GM23338 (cell line): ENCODE measurements around the gene ZBTB34. TPM values are rescaled to one million over a fixed set of nuclear protein-coding genes. Genes with fewer than 3 reads are reported as not detected.
A peak's percentile ranks its signal among the peaks of the same experiment; 100 is the strongest.

ENCODE experiments used
- ATAC-seq: fragments of 200-7000 bp; cut with Tn5 transposase; 3 replicates; pipeline ENCODE4 v1.9.1; 2020
- DNase-seq: peaks from one replicate; pipeline ENCODE4 v3.0.0-alpha.2; 2015; ENCODE audit warnings: low spot score
- H2AFZ ChIP-seq: fragments of 200-600 bp; sonication (generic); 2 replicates; pipeline ENCODE4 v1.8.0; 2016; ENCODE audit warnings: antibody characterized with exemption, mild to moderate bottlenecking, moderate library complexity
- H3F3A ChIP-seq: fragments of 200-600 bp; sonication (generic); replicated peaks from 2 replicates; pipeline ENCODE4 v1.8.0; 2017; ENCODE audit warnings: antibody characterized with exemption, mixed run types, low read depth
- H3K27ac ChIP-seq: fragments of 200-600 bp; sonication (generic); 2 replicates; pipeline ENCODE4 v1.6.1; 2016; ENCODE audit warnings: low read depth
- H3K27me3 ChIP-seq: fragments of 200-600 bp; sonication (generic); 2 replicates; pipeline ENCODE4 v1.8.0; 2016; ENCODE audit warnings: mild to moderate bottlenecking, mixed run types, moderate library complexity; ENCODE audit not compliant: insufficient read depth
- H3K36me3 ChIP-seq: fragments of 200-600 bp; sonication (generic); 2 replicates; pipeline ENCODE4 v1.8.0; 2016; ENCODE audit warnings: mild to moderate bottlenecking; ENCODE audit not compliant: insufficient read depth
- H3K4me1 ChIP-seq: fragments of 200-600 bp; sonication (generic); 2 replicates; pipeline ENCODE4 v1.8.0; 2016; ENCODE audit warnings: mild to moderate bottlenecking, moderate library complexity; ENCODE audit not compliant: insufficient read depth
- H3K4me2 ChIP-seq: fragments of 200-600 bp; sonication (generic); 2 replicates; pipeline ENCODE4 v1.7.1; 2017; ENCODE audit warnings: mixed run types
- H3K4me3 ChIP-seq: fragments of 200-600 bp; sonication (generic); 2 replicates; pipeline ENCODE4 v1.6.1; 2016; ENCODE audit warnings: mixed run types
- H3K79me2 ChIP-seq: fragments of 200-600 bp; sonication (generic); replicated peaks from 2 replicates; pipeline ENCODE4 v1.8.0; 2017; ENCODE audit warnings: mild to moderate bottlenecking; ENCODE audit not compliant: insufficient read depth
- H3K9me2 ChIP-seq: fragments of 200-600 bp; sonication (generic); 2 replicates; pipeline ENCODE4 v1.8.0; 2017; ENCODE audit not compliant: insufficient read depth
- H4K20me1 ChIP-seq: fragments of 200-600 bp; sonication (generic); replicated peaks from 2 replicates; pipeline ENCODE4 v1.8.0; 2017; ENCODE audit warnings: mild to moderate bottlenecking; ENCODE audit not compliant: insufficient read depth
- H3K27ac Mint-ChIP-seq: 2 replicates; pipeline ENCODE4 v1.8.0; 2020; ENCODE audit warnings: inconsistent platforms, mild to moderate bottlenecking, moderate library complexity, mixed read lengths
- H3K27me3 Mint-ChIP-seq: 3 replicates; pipeline ENCODE4 v1.8.0; 2022; ENCODE audit warnings: low read depth, mild to moderate bottlenecking, moderate library complexity, mixed read lengths, inconsistent platforms; ENCODE audit not compliant: insufficient read depth, poor library complexity
- H3K36me3 Mint-ChIP-seq: 3 replicates; pipeline ENCODE4 v1.8.0; 2021; ENCODE audit warnings: low read depth, mild to moderate bottlenecking, inconsistent platforms, moderate library complexity, mixed read lengths
- H3K4me1 Mint-ChIP-seq: 3 replicates; pipeline ENCODE4 v1.8.0; 2020; ENCODE audit warnings: mild to moderate bottlenecking, inconsistent platforms, mixed read lengths
- H3K4me3 Mint-ChIP-seq: 3 replicates; pipeline ENCODE4 v1.8.0; 2021; ENCODE audit warnings: moderate library complexity, mild to moderate bottlenecking, inconsistent platforms, mixed read lengths
- H3K9me3 Mint-ChIP-seq: 3 replicates; pipeline ENCODE4 v1.8.0; 2020; ENCODE audit warnings: moderate library complexity, mild to moderate bottlenecking, inconsistent platforms, mixed read lengths
- ZNF114 ChIP-seq: fragments of 250-450 bp; sonication (Bioruptor Pico); IDR thresholded peaks from 2 replicates; pipeline ENCODE4 v1.5.0; 2020; ENCODE audit warnings: mild to moderate bottlenecking, moderate library complexity
- polyA plus RNA-seq: library from polyadenylated mRNA; unstranded; fragments of >200 nt; fragmentation: Nextera tagmentation; extraction: Ambion mirVana; gene quantifications from 2 replicates; pipeline ENCODE4 v1.2.1, GENCODE V29; 2016
- total RNA-seq: library from RNA; depleted of rRNA; stranded (reverse); fragments of >200 nt; shearing (Covaris generic); gene quantifications from 2 replicates; pipeline ENCODE4 v1.2.3, GENCODE V29; 2014; rRNA removed
- TF ChIP-seq, protein P1 (sequence below): IDR thresholded peaks from 2 replicates; pipeline ENCODE4 v1.6.1; 2016; ENCODE audit warnings: antibody characterized with exemption
- TF ChIP-seq, protein P2 (sequence below), 2 experiments: fragments of 200-600 bp in 1 of 2; sonication (generic) in 1 of 2; conservative IDR thresholded peaks; 2 replicates each; pipeline versions ENCODE4 v1.5.1 to v1.6.1; 2016 to 2017; ENCODE audit warnings: antibody characterized with exemption in 2 of 2, low read depth in 2 of 2, mild to moderate bottlenecking in 2 of 2, moderate library complexity in 1 of 2
- TF ChIP-seq, protein P3 (sequence below): IDR thresholded peaks from one replicate; pipeline ENCODE4 v1.6.1; 2018; ENCODE audit warnings: antibody characterized with exemption; ENCODE audit not compliant: unreplicated experiment

The ZBTB34 gene
- total and polyA plus RNA-seq, 2 experiments from 2014 or later: 6.4 to 21.9 TPM

DNA sequence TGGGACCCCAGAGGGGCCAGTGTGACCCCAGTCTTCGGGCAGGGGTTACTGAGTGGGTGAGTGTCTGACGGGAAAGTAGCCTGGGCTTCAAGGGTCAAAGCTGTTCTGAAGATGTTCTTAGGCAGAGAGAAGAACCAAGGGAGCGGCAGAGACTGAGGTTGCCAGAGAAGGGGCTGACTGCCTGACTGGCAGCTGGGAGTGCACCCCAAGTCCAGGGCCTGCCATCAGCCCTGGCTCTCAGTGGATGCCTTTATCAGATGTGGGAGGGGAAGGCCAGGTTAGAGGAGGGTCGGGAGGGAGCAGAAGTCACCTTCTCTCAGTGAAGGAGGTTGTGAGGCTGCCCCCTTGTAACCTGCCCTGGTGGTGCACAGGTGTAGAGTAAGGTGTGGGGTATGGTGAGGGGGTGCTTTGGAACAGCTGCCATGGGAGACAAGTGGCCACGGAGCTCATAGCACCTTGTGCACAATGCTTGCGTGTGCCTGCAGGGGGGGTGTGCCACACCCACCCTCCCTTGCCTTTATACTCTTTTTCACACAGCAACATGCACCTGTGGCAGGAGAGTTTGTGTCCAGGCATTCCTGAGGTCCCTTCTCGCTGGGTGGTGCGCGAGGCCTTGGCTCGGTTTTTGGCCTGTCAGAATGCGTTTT is 73.0 kb downstream of the ZBTB34 start:
- peak; percentile 45 for DNase-seq
- peaks cover 20% of the 10 kb centered on the region for H3K4me1 Mint-ChIP-seq

DNA sequence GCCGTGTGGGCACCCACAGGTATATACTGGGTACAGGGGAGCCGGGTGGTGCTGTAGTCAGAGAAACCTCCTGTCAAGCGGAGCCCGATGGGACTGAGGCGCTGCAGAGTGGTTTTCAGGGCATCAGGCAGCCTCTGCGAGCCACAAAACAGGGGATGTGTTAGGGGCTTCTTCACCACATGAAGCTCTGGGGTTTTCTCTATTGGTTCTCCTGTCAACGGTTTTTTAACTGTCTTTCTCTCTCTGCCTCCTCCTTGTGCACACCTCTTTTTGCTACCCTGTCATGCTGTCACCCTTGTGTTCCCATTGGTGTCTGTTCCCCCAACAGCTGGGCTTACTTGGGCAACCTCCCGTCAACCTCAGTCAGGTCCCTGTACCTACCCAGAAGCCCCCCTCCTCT is 74.0 kb downstream of the ZBTB34 start:
- Histone ChIP-seq H3K27ac (no peak overlapping the region), H3K79me2 (no peaks in the 10 kb centered on the region; the same call in 1 of the 2 replicates), H3K4me3 (no peak overlapping the region), H3K4me1 (peaks cover 16% of the 10 kb centered on the region), H4K20me1 (peaks cover 17% of the 10 kb centered on the region), H3F3A (no peaks in the 10 kb centered on the region), H2AFZ (no peak overlapping the region), H3K9me2 (0 out of 2 replicates have a peak, but pooled peaks cover 8% of the 10 kb centered on the region), H3K27me3 (no peaks in the 10 kb centered on the region), H3K4me2 (no peak overlapping the region), H3K36me3 (no peaks in the 10 kb centered on the region)
- no peak overlapping the region for H3K27ac Mint-ChIP-seq
- no peak for TF ChIP-seq ZNF114 (CRISPR knock-in tag)
- TF ChIP-seq, protein P1, sequence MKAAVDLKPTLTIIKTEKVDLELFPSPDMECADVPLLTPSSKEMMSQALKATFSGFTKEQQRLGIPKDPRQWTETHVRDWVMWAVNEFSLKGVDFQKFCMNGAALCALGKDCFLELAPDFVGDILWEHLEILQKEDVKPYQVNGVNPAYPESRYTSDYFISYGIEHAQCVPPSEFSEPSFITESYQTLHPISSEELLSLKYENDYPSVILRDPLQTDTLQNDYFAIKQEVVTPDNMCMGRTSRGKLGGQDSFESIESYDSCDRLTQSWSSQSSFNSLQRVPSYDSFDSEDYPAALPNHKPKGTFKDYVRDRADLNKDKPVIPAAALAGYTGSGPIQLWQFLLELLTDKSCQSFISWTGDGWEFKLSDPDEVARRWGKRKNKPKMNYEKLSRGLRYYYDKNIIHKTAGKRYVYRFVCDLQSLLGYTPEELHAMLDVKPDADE: no peak
- no peak for ATAC-seq
- DNase-seq: no peak
- H3K9me3 Mint-ChIP-seq: no peaks in the 10 kb centered on the region
- peaks cover 25% of the 10 kb centered on the region for H3K4me1 Mint-ChIP-seq
- no peak overlapping the region for H3K4me3 Mint-ChIP-seq
- no peaks in the 10 kb centered on the region; the same call in 2 of the 3 replicates for H3K36me3 Mint-ChIP-seq
- peaks cover 7% of the 10 kb centered on the region for H3K27me3 Mint-ChIP-seq

More for the DNA sequence above, 73.0 kb downstream of the ZBTB34 start:
- no peaks in the 10 kb centered on the region for H3K9me3 Mint-ChIP-seq
- H3K36me3 Mint-ChIP-seq: no peaks in the 10 kb centered on the region; the same call in 2 of the 3 replicates
- H3K27me3 Mint-ChIP-seq: peaks cover 7% of the 10 kb centered on the region
- Histone ChIP-seq H3K36me3 (no peaks in the 10 kb centered on the region), H3K4me1 (peaks cover 10% of the 10 kb centered on the region), H3K4me2 (no peak overlapping the region), H3F3A (no peaks in the 10 kb centered on the region), H4K20me1 (peaks cover 22% of the 10 kb centered on the region), H3K9me2 (0 out of 2 replicates have a peak, but pooled peaks cover 6% of the 10 kb centered on the region), H3K27me3 (no peaks in the 10 kb centered on the region), H3K79me2 (no peaks in the 10 kb centered on the region; the same call in 1 of the 2 replicates), H3K4me3 (no peak overlapping the region), H3K27ac (no peak overlapping the region), H2AFZ (no peak overlapping the region)
- ATAC-seq: peak; percentile 85
- no peak overlapping the region for H3K27ac Mint-ChIP-seq
- TF ChIP-seq, protein P2, sequence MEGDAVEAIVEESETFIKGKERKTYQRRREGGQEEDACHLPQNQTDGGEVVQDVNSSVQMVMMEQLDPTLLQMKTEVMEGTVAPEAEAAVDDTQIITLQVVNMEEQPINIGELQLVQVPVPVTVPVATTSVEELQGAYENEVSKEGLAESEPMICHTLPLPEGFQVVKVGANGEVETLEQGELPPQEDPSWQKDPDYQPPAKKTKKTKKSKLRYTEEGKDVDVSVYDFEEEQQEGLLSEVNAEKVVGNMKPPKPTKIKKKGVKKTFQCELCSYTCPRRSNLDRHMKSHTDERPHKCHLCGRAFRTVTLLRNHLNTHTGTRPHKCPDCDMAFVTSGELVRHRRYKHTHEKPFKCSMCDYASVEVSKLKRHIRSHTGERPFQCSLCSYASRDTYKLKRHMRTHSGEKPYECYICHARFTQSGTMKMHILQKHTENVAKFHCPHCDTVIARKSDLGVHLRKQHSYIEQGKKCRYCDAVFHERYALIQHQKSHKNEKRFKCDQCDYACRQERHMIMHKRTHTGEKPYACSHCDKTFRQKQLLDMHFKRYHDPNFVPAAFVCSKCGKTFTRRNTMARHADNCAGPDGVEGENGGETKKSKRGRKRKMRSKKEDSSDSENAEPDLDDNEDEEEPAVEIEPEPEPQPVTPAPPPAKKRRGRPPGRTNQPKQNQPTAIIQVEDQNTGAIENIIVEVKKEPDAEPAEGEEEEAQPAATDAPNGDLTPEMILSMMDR (conservative IDR thresholded peaks at IDR 0.05; ENCODE audit: low read depth in 2 of 2): 0 out of 4 replicates have a peak, but pooled peaks have one; percentile 13 to 16
- TF ChIP-seq, protein P3, sequence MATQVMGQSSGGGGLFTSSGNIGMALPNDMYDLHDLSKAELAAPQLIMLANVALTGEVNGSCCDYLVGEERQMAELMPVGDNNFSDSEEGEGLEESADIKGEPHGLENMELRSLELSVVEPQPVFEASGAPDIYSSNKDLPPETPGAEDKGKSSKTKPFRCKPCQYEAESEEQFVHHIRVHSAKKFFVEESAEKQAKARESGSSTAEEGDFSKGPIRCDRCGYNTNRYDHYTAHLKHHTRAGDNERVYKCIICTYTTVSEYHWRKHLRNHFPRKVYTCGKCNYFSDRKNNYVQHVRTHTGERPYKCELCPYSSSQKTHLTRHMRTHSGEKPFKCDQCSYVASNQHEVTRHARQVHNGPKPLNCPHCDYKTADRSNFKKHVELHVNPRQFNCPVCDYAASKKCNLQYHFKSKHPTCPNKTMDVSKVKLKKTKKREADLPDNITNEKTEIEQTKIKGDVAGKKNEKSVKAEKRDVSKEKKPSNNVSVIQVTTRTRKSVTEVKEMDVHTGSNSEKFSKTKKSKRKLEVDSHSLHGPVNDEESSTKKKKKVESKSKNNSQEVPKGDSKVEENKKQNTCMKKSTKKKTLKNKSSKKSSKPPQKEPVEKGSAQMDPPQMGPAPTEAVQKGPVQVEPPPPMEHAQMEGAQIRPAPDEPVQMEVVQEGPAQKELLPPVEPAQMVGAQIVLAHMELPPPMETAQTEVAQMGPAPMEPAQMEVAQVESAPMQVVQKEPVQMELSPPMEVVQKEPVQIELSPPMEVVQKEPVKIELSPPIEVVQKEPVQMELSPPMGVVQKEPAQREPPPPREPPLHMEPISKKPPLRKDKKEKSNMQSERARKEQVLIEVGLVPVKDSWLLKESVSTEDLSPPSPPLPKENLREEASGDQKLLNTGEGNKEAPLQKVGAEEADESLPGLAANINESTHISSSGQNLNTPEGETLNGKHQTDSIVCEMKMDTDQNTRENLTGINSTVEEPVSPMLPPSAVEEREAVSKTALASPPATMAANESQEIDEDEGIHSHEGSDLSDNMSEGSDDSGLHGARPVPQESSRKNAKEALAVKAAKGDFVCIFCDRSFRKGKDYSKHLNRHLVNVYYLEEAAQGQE: no peak
- no peak overlapping the region for H3K4me3 Mint-ChIP-seq

Other genes with a start within 250 kb of the ZBTB34 start
- 0.21 TPM in 1 of 2 replicates, not detected in the other for gene LMX1B, start 246.7 kb upstream of the ZBTB34 start, total RNA-seq
- 0.05 and 0.08 TPM in 2 replicates for gene LMX1B, start 246.7 kb upstream of the ZBTB34 start, polyA plus RNA-seq
- gene ZBTB43, start 55.6 kb upstream of the ZBTB34 start, total RNA-seq: 11.8 and 12.7 TPM in 2 replicates
- gene ZBTB43, start 55.6 kb upstream of the ZBTB34 start, polyA plus RNA-seq: 8.8 and 9.7 TPM in 2 replicates
- 35.9 and 57.1 TPM in 2 replicates for gene RALGPS1, start 54.1 kb downstream of the ZBTB34 start, total RNA-seq
- gene RALGPS1, start 54.1 kb downstream of the ZBTB34 start, polyA plus RNA-seq: 16.5 and 18.2 TPM in 2 replicates